Spleen (tissue), 11 donors: ENCODE measurements around the gene ZNF841. TPM values are rescaled to one million over a fixed set of nuclear protein-coding genes. Genes with fewer than 3 reads are reported as not detected.

Experiments used
- DNase-seq: peaks from one replicate; pipeline ENCODE4 v3.0.0-alpha.2; 2020
- H3K27ac ChIP-seq, 8 donors: fragments of 200-600 bp; sonication (generic) in 7 of 8; 1 replicate in 4 of 8; 2 replicates in 4 of 8; pipeline versions ENCODE4 v1.5.0 to v1.8.0; 2016 to 2021; ENCODE audit warnings: inconsistent platforms in 4 of 8, mild to moderate bottlenecking in 4 of 8, moderate library complexity in 1 of 8
- H3K27me3 ChIP-seq, 7 donors: fragments of 200-600 bp; sonication (generic) in 6 of 7; replicated peaks in 1 of 7; 1 replicate in 4 of 7; 2 replicates in 3 of 7; pipeline versions ENCODE4 v1.5.0 to v1.8.0; 2016 to 2021; ENCODE audit warnings: inconsistent platforms in 3 of 7, mild to moderate bottlenecking in 1 of 7
- H3K36me3 ChIP-seq, 6 donors: fragments of 200-600 bp; sonication (generic) in 5 of 6; 1 replicate in 4 of 6; 2 replicates in 2 of 6; pipeline versions ENCODE4 v1.5.0 to v1.8.0; 2016 to 2021; ENCODE audit warnings: inconsistent platforms in 2 of 6
- H3K4me1 ChIP-seq, 6 donors: fragments of 200-600 bp; sonication (generic) in 5 of 6; 1 replicate in 3 of 6; 2 replicates in 3 of 6; pipeline versions ENCODE4 v1.5.0 to v1.8.0; 2016 to 2021; ENCODE audit warnings: inconsistent platforms in 3 of 6
- H3K4me3 ChIP-seq, 8 donors: fragments of 200-600 bp; sonication (generic) in 7 of 8; 1 replicate in 4 of 8; 2 replicates in 4 of 8; pipeline versions ENCODE4 v1.5.0 to v1.8.0; 2016 to 2021; ENCODE audit warnings: inconsistent platforms in 4 of 8, mild to moderate bottlenecking in 4 of 8, moderate library complexity in 2 of 8
- H3K9me3 ChIP-seq, 8 donors: fragments of 200-600 bp; sonication (generic) in 7 of 8; 1 replicate in 4 of 8; 2 replicates in 4 of 8; pipeline versions ENCODE4 v1.5.0 to v1.8.0; 2016 to 2021; ENCODE audit warnings: inconsistent platforms in 4 of 8
- CTCF ChIP-seq, 11 experiments: fragments of 200-600 bp in 7 of 11; fragments of 450-650 bp in 4 of 11; sonication (generic) in 4 of 11; IDR thresholded peaks in 8 of 11; conservative IDR thresholded peaks in 3 of 11; 1 replicate in 7 of 11; 2 replicates in 4 of 11; pipeline versions ENCODE4 v1.4.0 to v1.8.0; 2016 to 2021; ENCODE audit warnings: antibody characterized with exemption in 11 of 11, inconsistent platforms in 4 of 11, mild to moderate bottlenecking in 1 of 11
- POLR2A ChIP-seq, 3 donors: fragments of 450-650 bp; IDR thresholded peaks; one replicate each; pipeline ENCODE4 v1.5.1; 2017; ENCODE audit warnings: antibody characterized with exemption in 3 of 3, mild to moderate bottlenecking in 1 of 3
- POLR2AphosphoS5 ChIP-seq, 3 donors: sonication (generic); formaldehyde crosslinking; IDR thresholded peaks; one replicate each; pipeline ENCODE4 v1.5.1; 2017; ENCODE audit warnings: antibody characterized with exemption in 3 of 3
- WGBS, 5 donors: extraction: QIAGEN DNeasy Blood & Tissue Kit in 3 of 5; methylation state at CpG; one replicate each; pipeline versions ENCODE4 v1.1.5 to v1.1.7; 2013 to 2018; 5-methylcytosine and 5-hydroxymethylcytosine counted together
- intact Hi-C: fragments of 100-400 bp; cut with DNase I; formaldehyde crosslinking; loops from one replicate; pipeline ENCODE4 v1.15.0; 2023; ENCODE audit warnings: low total_unique reads
- polyA plus RNA-seq, 3 donors: library from polyadenylated mRNA; stranded (reverse); fragments of 200-250 nt; gene quantifications; one replicate each; pipeline ENCODE4 v1.2.1, GENCODE V29; 2013
- small RNA-seq, 4 donors: library from RNA; depleted of rRNA; stranded (forward); fragments of <200 nt; gene quantifications; one replicate each; pipeline ENCODE3, GENCODE V24; 2016
- total RNA-seq, 7 donors: library from RNA; depleted of rRNA in 3 of 7; stranded (reverse); fragments of >200 nt in 3 of 7; fragmentation: NEBNext Ultra II Directional in 4 of 7; extraction: Animal tissue kit (Norgen Biotek cat#: 25700) in 4 of 7; gene quantifications; one replicate each; pipeline versions ENCODE4 v1.1.0 to v1.2.1, GENCODE V29; 2016 to 2021
- donor health status: healthy with polysubstance abuse.
- donor health status: DM: no; HTN: no; CAD: no; lungs with moderate emphysema.
- donor health status: DM: no; HTN: no; CAD: no.
- donor health status: Bipolar disorder and iron deficiency.
- donor health status: healthy.
- donor health status: DM: no; HTN: no; CAD: no.
- donor health status: DM: yes; HTN: yes; CAD: no.

ZNF841 gene
- total and polyA plus RNA-seq, 10 donors: 6.0 to 39.9 (median 28.1) TPM

- 96 to 98% (median 97%) methylated on average over 15 of the region's 15 CpGs for WGBS, 5 donors
- TF ChIP-seq POLR2AphosphoS5 (IDR thresholded peaks at IDR 0.05) (no peak), POLR2A (IDR thresholded peaks at IDR 0.05) (no peak), CTCF (IDR thresholded peaks at IDR 0.05 in 8 of 11, conservative IDR thresholded peaks at IDR 0.05 in 3 of 11) (no peak)
- intact Hi-C loops: no loop called here
- H3K36me3 ChIP-seq: peaks cover 28 to 99% (median 89%) of the 10 kb centered on the region in 6 donors
- DNase-seq: no peak
- H3K4me1 ChIP-seq: peaks cover 3 to 11% (median 8%) of the 10 kb centered on the region in 6 donors
- peaks cover 15 to 100% (median 99%) of the 10 kb centered on the region in 8 donors for H3K9me3 ChIP-seq
- no peak overlapping the region for H3K27ac ChIP-seq
- H3K4me3 ChIP-seq: no peak overlapping the region
- H3K27me3 ChIP-seq: no peaks in the 10 kb centered on the region
Measured at GRCh38 chr19:52022193-52022592, 73.4 kb downstream of the ZNF841 start.

GRCh38 chr19:52020506-52020905 lies 75.1 kb downstream of the ZNF841 start:
- Histone ChIP-seq H3K4me3 (peak overlapping the region in 1 of 8 donors; percentile 7), H3K4me1 (no peaks in the 10 kb centered on the region), H3K9me3 (peaks cover 22 to 100% (median 100%) of the 10 kb centered on the region in 8 donors), H3K27me3 (no peaks in the 10 kb centered on the region), H3K36me3 (peaks cover 35 to 100% (median 100%) of the 10 kb centered on the region in 6 donors), H3K27ac (no peak overlapping the region)
- DNase-seq: no peak
- no peak for TF ChIP-seq POLR2AphosphoS5 (IDR thresholded peaks at IDR 0.05)
- no peak for TF ChIP-seq CTCF (IDR thresholded peaks at IDR 0.05 in 8 of 11, conservative IDR thresholded peaks at IDR 0.05 in 3 of 11)
- TF ChIP-seq POLR2A (IDR thresholded peaks at IDR 0.05): no peak
- intact Hi-C loops: no loop called here
- WGBS, 5 donors: 94 to 98% (median 96%) methylated on average over 4 of the region's 4 CpGs

Small RNA genes lying within 50 kb of the gene (small RNA-seq; reads per million reads assigned to genes)
- 0 reads per million in 4 donors for gene RPL37P23

Other genes starting within 250 kb of the ZNF841 start
- 10 to 100 TPM; 13.0 to 25.8 (median 20.9) TPM for gene ZNF577, start 207.8 kb downstream of the ZNF841 start, total RNA-seq
- 10 to 100 TPM; 11.4 to 31.7 (median 13.2) TPM for gene ZNF577, start 207.8 kb downstream of the ZNF841 start, polyA plus RNA-seq
- gene ZNF649, start 190.7 kb downstream of the ZNF841 start, total RNA-seq: 10 to 100 TPM; 13.1 to 19.7 (median 14.4) TPM
- gene ZNF649, start 190.7 kb downstream of the ZNF841 start, polyA plus RNA-seq: 1 to 10 TPM; 3.4 to 4.3 (median 3.5) TPM
- 10 to 100 TPM in 1 of 7 donors, 1 to 10 TPM in 6; 4.9 to 11.6 (median 7.0) TPM for gene ZNF613, start 168.3 kb downstream of the ZNF841 start, total RNA-seq
- 1 to 10 TPM; 2.8 to 4.0 (median 3.2) TPM for gene ZNF613, start 168.3 kb downstream of the ZNF841 start, polyA plus RNA-seq
- gene ZNF350, start 108.9 kb downstream of the ZNF841 start, total RNA-seq: 10 to 100 TPM; 17.7 to 26.0 (median 20.2) TPM
- 10 to 100 TPM in 1 of 3 donors, 1 to 10 TPM in 2; 7.9 to 11.3 (median 8.1) TPM for gene ZNF350, start 108.9 kb downstream of the ZNF841 start, polyA plus RNA-seq
- 10 to 100 TPM in 6 of 7 donors, 1 to 10 TPM in 1; 10.0 to 19.9 (median 12.3) TPM for gene ZNF615, start 87.6 kb downstream of the ZNF841 start, total RNA-seq
- gene ZNF615, start 87.6 kb downstream of the ZNF841 start, polyA plus RNA-seq: 1 to 10 TPM; 2.0 to 3.5 (median 3.1) TPM
- 10 to 100 TPM in 3 of 7 donors, 1 to 10 TPM in 4; 6.3 to 10.9 (median 9.4) TPM for gene ZNF614, start 67.4 kb downstream of the ZNF841 start, total RNA-seq
- gene ZNF614, start 67.4 kb downstream of the ZNF841 start, polyA plus RNA-seq: 1 to 10 TPM; 3.0 to 4.1 (median 4.1) TPM
- gene ZNF432, start 46.9 kb downstream of the ZNF841 start, total RNA-seq: 10 to 100 TPM in 6 of 7 donors, 1 to 10 TPM in 1; 9.1 to 20.8 (median 11.6) TPM
- 10 to 100 TPM in 1 of 3 donors, 1 to 10 TPM in 2; 4.5 to 10.6 (median 7.2) TPM for gene ZNF432, start 46.9 kb downstream of the ZNF841 start, polyA plus RNA-seq
- gene ZNF616, start 44.2 kb upstream of the ZNF841 start, total RNA-seq: 10 to 100 TPM in 4 of 7 donors, 1 to 10 TPM in 3; 7.5 to 22.6 (median 10.3) TPM
- gene ZNF616, start 44.2 kb upstream of the ZNF841 start, polyA plus RNA-seq: 1 to 10 TPM; 1.3 to 2.1 (median 2.1) TPM
- 10 to 100 TPM; 16.7 to 26.8 (median 21.0) TPM for gene ZNF836, start 75.9 kb upstream of the ZNF841 start, total RNA-seq
- 1 to 10 TPM; 4.9 to 7.6 (median 7.3) TPM for gene ZNF836, start 75.9 kb upstream of the ZNF841 start, polyA plus RNA-seq
- 100 to 1,000 TPM; 148 to 200 (median 178) TPM for gene PPP2R1A, start 94.3 kb upstream of the ZNF841 start, total RNA-seq
- gene PPP2R1A, start 94.3 kb upstream of the ZNF841 start, polyA plus RNA-seq: 100 to 1,000 TPM in 1 of 3 donors, 10 to 100 TPM in 2; 81.1 to 103 (median 99.2) TPM
- 10 to 100 TPM; 11.7 to 24.9 (median 19.1) TPM for gene ZNF766, start 173.8 kb upstream of the ZNF841 start, total RNA-seq
- 1 to 10 TPM; 4.2 to 4.5 (median 4.3) TPM for gene ZNF766, start 173.8 kb upstream of the ZNF841 start, polyA plus RNA-seq
- gene ZNF480, start 201.4 kb upstream of the ZNF841 start, total RNA-seq: 10 to 100 TPM in 5 of 7 donors, 1 to 10 TPM in 2; 9.1 to 17.2 (median 13.4) TPM
- 10 to 100 TPM in 1 of 3 donors, 1 to 10 TPM in 2; 5.4 to 10.6 (median 9.2) TPM for gene ZNF480, start 201.4 kb upstream of the ZNF841 start, polyA plus RNA-seq
- gene ZNF610, start 240.5 kb upstream of the ZNF841 start, total RNA-seq: 1 to 10 TPM; 1.3 to 6.4 (median 2.3) TPM
- 1 to 10 TPM in 2 of 3 donors, under 1 TPM in 1; 0.91 to 1.5 (median 1.5) TPM for gene ZNF610, start 240.5 kb upstream of the ZNF841 start, polyA plus RNA-seq